Measurements from ENCODE around the gene ADGRB3.

ADGRB3 gene

DNA sequence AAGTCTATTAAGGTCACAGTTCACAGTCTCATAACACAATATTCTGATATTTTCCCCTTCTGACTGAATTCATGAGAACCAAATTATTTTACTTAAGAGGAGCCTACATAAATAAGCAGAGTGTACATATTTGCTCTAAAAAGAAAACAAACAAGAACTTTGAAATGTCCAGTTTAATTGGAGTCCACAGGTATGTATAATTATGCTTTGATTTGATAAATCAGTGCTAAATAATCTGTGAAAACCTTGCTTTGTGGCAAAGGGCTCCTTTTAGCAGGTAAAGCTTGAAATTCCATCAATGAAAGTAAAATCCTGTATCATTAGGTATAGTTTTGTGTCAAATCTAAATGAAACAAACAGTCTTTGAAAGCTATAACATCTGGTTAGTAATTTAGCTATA lies 69.4 kb downstream of the ADGRB3 start:
- no peak for DNase-seq
- TF ChIP-seq POLR2A (IDR thresholded peaks at IDR 0.05; ENCODE audit: low read length) (no peak), GATA1 (IDR thresholded peaks at IDR 0.05; ENCODE audit: low read depth, low read length) (no peak)

DNA sequence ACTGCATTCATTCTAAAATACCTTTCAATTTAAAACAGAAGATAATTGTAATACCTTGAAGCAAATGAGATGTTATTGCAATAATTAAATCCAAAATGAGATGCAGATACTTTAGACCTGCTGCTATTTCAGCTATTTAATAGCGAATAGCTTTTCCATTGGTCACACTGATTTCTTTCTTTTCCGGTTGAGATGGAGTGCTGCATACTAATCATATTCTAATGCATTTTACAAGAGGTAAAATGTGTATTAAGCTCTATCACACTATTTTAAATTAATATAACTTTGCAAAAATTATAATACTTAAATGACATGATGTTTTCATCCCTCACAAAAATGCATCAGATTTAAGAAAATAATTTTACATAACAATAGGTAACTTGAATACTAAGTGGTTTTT lies 74.0 kb downstream of the ADGRB3 start:
- no peak for DNase-seq
- TF ChIP-seq GATA1 (IDR thresholded peaks at IDR 0.05; ENCODE audit: low read depth, low read length) (no peak), POLR2A (IDR thresholded peaks at IDR 0.05; ENCODE audit: low read length) (no peak)

DNA sequence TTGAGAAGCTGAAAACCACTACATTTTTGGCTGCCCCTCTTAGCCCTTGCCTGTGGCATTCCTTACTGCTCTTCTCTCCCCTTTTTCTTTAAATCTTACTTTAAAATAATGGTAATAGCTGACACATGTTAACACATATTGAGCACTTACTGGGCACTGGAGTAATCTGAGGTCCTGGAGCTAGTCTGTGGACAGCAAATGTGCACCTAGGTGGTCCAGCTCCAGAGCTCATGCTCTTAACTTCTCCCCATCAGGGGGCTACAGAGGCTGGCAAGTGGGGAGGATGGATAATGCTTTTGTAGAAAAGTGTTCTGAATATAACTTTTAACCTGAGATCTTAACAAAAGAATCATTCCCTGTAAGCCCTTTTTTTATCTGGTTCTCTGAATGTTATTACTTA lies 74.8 kb downstream of the ADGRB3 start:
- no peak for TF ChIP-seq POLR2A (IDR thresholded peaks at IDR 0.05; ENCODE audit: low read length)
- no peak for TF ChIP-seq GATA1 (IDR thresholded peaks at IDR 0.05; ENCODE audit: low read depth, low read length)
- DNase-seq = no peak

DNA sequence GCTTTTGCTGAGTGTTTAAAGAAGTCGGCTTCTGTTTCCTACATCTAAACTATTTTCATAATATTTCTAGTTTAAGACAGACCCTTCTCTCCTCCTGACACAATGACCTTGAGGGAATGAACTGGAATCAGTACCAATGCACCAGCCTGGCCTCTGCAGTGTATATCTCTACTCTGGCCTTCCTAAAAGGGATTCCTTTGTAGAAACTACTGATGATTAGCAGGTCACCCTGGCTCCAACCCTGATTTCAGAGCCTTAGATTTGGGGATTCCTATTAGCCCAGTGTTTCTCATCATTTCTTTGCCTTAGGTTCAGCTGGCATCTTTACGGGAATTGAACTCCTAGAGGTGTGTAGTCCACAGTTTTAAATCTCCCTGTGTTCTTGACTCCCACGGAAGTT lies 75.4 kb downstream of the ADGRB3 start:
- TF ChIP-seq GATA1 (IDR thresholded peaks at IDR 0.05; ENCODE audit: low read depth, low read length) (no peak), POLR2A (IDR thresholded peaks at IDR 0.05; ENCODE audit: low read length) (no peak)
- no peak for DNase-seq

DNA sequence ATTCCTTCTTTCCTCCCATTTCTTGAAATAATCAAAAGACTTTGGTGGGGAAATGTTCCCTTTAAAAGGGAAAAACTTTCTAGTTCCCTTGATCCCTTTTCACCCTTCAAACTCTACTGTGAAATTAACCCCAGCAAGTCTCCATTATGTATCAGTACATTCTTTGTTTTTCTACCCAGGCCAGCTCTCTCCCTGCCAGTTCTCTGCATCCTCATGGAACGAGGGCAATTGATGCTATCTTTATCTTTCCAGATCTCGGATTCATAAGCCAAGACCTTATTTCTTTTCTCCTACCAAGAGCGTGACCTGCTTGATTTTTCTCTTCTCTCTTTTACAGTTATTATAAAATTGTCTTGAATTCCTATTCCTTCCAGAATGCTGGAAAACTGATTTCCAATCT lies 75.8 kb downstream of the ADGRB3 start:
- no peak for TF ChIP-seq GATA1 (IDR thresholded peaks at IDR 0.05; ENCODE audit: low read depth, low read length)
- no peak for TF ChIP-seq POLR2A (IDR thresholded peaks at IDR 0.05; ENCODE audit: low read length)
- DNase-seq = no peak

DNA sequence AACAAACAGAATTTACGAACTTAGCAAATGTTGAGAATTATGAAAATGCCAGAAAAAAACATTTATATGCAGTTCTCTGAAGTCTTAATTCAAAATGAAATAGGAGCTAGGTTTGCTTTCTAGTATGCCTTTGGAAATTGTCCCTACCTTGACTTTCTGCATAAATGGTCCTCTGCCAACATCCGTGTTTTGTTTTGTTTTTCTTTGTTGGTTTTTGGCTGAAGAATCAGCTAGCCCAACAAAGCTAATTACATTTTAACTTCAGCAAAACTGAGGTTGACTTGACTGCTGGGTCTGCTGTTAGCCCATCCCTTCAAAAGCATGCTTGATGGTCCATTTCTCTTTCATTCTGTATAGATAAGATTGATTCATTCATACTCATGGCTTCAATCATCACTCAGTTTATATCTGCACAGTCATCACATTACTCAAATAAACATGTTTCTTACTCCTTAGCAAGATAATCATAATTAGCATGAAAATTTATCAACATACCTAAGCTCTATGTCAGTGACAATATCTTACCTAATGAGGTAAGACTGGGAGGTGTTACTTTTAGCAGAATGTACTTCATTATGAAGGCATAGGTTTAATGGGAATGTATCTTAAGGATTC lies 76.4 kb downstream of the ADGRB3 start:
- no peak for DNase-seq
- TF ChIP-seq GATA1 (IDR thresholded peaks at IDR 0.05; ENCODE audit: low read depth, low read length) (no peak), POLR2A (IDR thresholded peaks at IDR 0.05; ENCODE audit: low read length) (no peak)

DNA sequence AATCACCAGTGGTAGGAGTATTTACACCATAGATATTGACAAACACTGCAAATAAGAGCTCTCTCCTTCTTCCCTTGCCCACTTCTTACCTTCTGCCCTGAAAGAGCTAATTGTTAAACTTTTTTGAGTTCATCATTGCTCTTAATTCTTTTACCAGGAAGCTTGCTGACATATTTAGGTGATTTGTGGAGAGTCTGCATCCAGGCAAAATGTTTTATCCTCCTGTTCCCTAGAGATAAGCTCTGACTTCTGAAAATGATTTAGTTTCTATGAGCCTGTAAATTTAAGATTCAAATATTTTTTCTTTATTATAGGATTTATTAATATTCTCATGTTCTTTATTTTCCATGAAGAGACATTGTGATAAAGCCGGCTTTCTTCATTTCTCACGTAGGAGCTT lies 81.5 kb downstream of the ADGRB3 start:
- DNase-seq = no peak
- TF ChIP-seq POLR2A (IDR thresholded peaks at IDR 0.05; ENCODE audit: low read length) (no peak), GATA1 (IDR thresholded peaks at IDR 0.05; ENCODE audit: low read depth, low read length) (no peak)

DNA sequence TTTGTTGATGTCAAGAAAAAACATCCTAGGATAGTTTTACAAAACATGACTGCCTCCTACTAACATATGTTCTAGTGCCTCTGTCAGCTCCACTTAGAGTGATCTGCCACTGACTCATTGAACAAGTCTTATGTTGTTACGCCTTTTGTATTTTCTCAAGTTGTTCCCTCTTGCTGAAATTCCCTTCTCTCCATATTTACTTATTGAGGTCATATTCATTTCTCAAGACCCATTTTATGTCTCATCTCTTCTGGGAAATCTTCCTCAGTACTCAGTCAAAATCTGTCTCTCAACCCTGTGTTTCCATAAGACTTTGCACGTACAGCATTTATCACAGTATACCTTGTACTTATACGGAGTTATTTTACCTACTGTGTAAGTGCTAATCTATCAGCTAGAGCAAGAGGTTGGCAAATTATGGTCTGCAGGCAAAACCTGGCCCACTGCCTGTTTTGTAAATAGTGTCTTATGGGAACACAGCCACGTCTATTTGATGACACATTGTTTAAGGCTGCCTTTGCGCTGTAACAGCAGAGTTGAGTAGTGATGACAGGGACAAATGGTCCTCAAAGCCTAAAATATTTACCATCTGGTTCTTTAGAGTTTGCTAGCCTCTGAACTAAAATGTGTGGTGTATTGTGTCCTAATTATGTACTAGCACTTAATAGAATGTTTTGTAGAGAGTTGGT lies 83.4 kb downstream of the ADGRB3 start:
- no peak for TF ChIP-seq GATA1 (IDR thresholded peaks at IDR 0.05; ENCODE audit: low read depth, low read length)
- no peak for TF ChIP-seq POLR2A (IDR thresholded peaks at IDR 0.05; ENCODE audit: low read length)
- no peak for DNase-seq

DNA sequence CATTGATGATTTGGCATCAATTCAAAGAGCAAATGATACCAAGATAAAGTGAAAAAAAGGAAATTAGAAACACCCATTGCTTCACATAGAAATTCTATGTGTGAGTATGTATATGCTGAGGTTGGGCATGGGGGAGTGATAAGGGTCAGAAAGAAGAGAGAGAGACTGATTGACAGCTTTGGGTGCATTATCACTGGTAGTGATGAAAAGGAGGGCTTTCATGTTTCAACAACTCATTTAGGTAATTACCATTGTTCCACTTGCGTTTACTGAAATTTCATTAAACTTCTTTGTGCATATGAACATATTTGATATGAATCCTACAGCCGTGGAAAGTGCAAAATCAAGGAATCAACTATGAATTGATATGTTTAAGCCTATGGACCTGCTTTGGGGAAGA lies 84.7 kb downstream of the ADGRB3 start:
- TF ChIP-seq POLR2A (IDR thresholded peaks at IDR 0.05; ENCODE audit: low read length) (no peak), GATA1 (IDR thresholded peaks at IDR 0.05; ENCODE audit: low read depth, low read length) (no peak)
- no peak for DNase-seq

DNA sequence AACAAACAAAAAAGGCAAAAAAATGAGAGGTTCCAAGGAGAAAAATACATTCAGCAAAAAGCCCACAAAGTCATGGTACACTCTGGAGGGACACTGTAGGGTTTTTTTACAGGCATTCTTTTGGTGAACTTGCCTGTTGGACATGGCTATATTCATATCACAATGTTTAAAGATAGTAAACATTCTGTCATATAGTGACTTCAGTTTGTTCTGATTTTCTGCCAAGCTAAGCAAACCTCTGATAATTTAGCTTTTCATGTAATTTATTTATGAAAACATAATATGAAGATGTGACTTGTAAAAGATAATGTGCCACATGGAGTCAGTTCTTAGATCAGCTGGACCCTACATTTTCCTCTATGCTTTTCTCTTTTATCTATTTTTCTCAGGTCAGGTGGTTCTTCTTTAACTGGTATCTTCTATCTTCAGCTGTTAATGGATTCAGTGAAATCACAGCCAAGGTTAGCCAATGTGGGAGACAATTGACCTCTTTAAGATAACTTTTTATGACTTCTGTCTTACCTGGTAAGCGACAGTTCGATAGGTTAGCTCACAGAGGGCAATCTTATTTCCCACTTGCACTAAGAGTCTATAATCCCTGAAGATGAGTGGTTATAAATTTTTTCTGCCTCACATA lies 87.9 kb downstream of the ADGRB3 start:
- TF ChIP-seq GATA1 (IDR thresholded peaks at IDR 0.05; ENCODE audit: low read depth, low read length) = no peak
- TF ChIP-seq POLR2A (IDR thresholded peaks at IDR 0.05; ENCODE audit: low read length) = no peak
- no peak for DNase-seq

DNA sequence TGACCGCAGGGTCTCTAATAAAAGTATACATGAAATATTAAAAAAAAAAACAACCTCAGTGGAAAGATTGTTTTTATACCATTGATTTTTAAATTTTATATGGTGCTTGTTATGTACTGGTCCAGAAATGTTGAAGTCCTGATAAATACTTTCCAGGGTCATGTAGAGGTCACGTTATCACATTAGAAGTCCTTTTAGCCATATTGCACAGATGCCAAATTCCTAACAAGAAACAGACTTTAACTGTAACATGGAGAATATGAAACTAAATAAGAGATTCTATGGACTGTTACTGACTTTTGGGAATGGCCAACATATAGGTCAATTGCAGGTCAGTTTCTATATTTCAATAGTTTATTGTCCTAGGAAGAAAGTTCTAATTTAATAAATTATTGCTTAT lies 89.0 kb downstream of the ADGRB3 start:
- no peak for DNase-seq

DNA sequence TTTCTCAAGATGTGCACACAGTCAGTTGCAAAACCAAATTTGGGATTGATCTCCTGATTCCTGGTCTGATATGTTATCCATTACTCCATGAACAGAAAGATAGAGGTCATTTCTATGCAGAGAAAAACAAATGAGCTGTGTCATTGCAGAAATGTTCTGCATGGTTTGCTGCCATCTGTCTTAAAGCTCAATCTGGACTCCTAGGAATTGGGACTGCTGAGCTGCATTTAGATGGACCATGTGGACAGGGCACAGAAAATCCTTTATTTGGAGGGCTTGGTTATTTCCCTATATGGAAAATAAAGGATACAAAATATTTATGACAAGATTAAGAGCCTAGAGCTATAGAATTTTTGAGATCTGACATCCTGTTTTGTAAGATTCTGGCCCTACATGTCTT lies 91.3 kb downstream of the ADGRB3 start:
- DNase-seq = no peak
- no peak for TF ChIP-seq POLR2A (IDR thresholded peaks at IDR 0.05; ENCODE audit: low read length)
- no peak for TF ChIP-seq GATA1 (IDR thresholded peaks at IDR 0.05; ENCODE audit: low read depth, low read length)

More for the DNA sequence above, 89.0 kb downstream of the ADGRB3 start:
- no peak for TF ChIP-seq GATA1 (IDR thresholded peaks at IDR 0.05; ENCODE audit: low read depth, low read length)
- no peak for TF ChIP-seq POLR2A (IDR thresholded peaks at IDR 0.05; ENCODE audit: low read length)

DNA sequence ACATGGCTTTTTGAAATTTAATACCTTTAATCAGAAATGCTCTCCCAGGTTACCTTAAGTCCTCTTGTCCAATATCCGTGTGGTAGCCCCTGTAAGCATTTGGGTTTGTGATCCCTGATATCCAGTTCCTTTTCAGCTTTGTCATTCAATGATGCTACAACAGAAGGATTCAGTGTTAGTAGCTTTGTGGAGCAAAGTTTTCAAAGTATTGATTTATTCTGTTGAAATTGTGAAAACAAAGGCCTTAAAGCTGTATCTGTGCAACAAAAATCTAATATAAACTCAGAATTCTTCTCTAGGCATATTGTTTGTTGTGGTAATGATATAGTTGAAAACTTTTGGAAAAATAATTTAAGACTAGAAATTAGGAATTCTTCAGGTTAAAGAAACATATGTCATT lies 91.9 kb downstream of the ADGRB3 start:
- TF ChIP-seq GATA1 (IDR thresholded peaks at IDR 0.05; ENCODE audit: low read depth, low read length) (no peak), POLR2A (IDR thresholded peaks at IDR 0.05; ENCODE audit: low read length) (no peak)
- DNase-seq = no peak

DNA sequence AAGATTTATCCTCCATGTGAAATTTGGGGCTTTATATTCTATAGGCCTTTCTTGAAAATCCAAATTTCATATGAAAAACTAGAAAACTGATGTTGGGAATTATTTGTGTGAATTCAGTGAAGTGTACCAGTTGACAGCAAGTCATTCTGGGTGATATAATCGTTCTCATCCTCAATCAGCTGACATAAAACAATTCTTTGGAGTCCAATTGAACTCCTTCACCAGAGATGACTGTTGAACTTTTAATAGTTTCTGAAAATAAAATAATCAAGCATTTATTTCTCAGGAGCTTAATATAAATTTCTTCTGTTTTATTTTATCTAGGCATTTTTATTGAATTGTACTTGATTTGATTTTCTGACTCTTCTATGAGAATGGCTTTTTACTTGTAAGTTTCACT lies 92.6 kb downstream of the ADGRB3 start:
- DNase-seq = no peak
- TF ChIP-seq GATA1 (IDR thresholded peaks at IDR 0.05; ENCODE audit: low read depth, low read length) (no peak), POLR2A (IDR thresholded peaks at IDR 0.05; ENCODE audit: low read length) (no peak)
